GM23338 (cell line): ENCODE data around the gene ASB3. TPM values are rescaled to one million over a fixed set of nuclear protein-coding genes. Genes with fewer than 3 reads are reported as not detected.
A peak's percentile ranks its signal among the peaks of the same experiment; 100 is the strongest.

ENCODE experiments used
- ATAC-seq: fragments of 200-7000 bp; cut with Tn5 transposase; 3 replicates; pipeline ENCODE4 v1.9.1; 2020
- DNase-seq: peaks from one replicate; pipeline ENCODE4 v3.0.0-alpha.2; 2015; ENCODE audit warnings: low spot score
- H2AFZ ChIP-seq: fragments of 200-600 bp; sonication (generic); 2 replicates; pipeline ENCODE4 v1.8.0; 2016; ENCODE audit warnings: antibody characterized with exemption, mild to moderate bottlenecking, moderate library complexity
- H3F3A ChIP-seq: fragments of 200-600 bp; sonication (generic); replicated peaks from 2 replicates; pipeline ENCODE4 v1.8.0; 2017; ENCODE audit warnings: antibody characterized with exemption, mixed run types, low read depth
- H3K27ac ChIP-seq: fragments of 200-600 bp; sonication (generic); 2 replicates; pipeline ENCODE4 v1.6.1; 2016; ENCODE audit warnings: low read depth
- H3K27me3 ChIP-seq: fragments of 200-600 bp; sonication (generic); 2 replicates; pipeline ENCODE4 v1.8.0; 2016; ENCODE audit warnings: mild to moderate bottlenecking, mixed run types, moderate library complexity; ENCODE audit not compliant: insufficient read depth
- H3K36me3 ChIP-seq: fragments of 200-600 bp; sonication (generic); 2 replicates; pipeline ENCODE4 v1.8.0; 2016; ENCODE audit warnings: mild to moderate bottlenecking; ENCODE audit not compliant: insufficient read depth
- H3K4me1 ChIP-seq: fragments of 200-600 bp; sonication (generic); 2 replicates; pipeline ENCODE4 v1.8.0; 2016; ENCODE audit warnings: mild to moderate bottlenecking, moderate library complexity; ENCODE audit not compliant: insufficient read depth
- H3K4me2 ChIP-seq: fragments of 200-600 bp; sonication (generic); 2 replicates; pipeline ENCODE4 v1.7.1; 2017; ENCODE audit warnings: mixed run types
- H3K4me3 ChIP-seq: fragments of 200-600 bp; sonication (generic); 2 replicates; pipeline ENCODE4 v1.6.1; 2016; ENCODE audit warnings: mixed run types
- H3K79me2 ChIP-seq: fragments of 200-600 bp; sonication (generic); replicated peaks from 2 replicates; pipeline ENCODE4 v1.8.0; 2017; ENCODE audit warnings: mild to moderate bottlenecking; ENCODE audit not compliant: insufficient read depth
- H3K9me2 ChIP-seq: fragments of 200-600 bp; sonication (generic); 2 replicates; pipeline ENCODE4 v1.8.0; 2017; ENCODE audit not compliant: insufficient read depth
- H4K20me1 ChIP-seq: fragments of 200-600 bp; sonication (generic); replicated peaks from 2 replicates; pipeline ENCODE4 v1.8.0; 2017; ENCODE audit warnings: mild to moderate bottlenecking; ENCODE audit not compliant: insufficient read depth
- H3K27ac Mint-ChIP-seq: 2 replicates; pipeline ENCODE4 v1.8.0; 2020; ENCODE audit warnings: inconsistent platforms, mild to moderate bottlenecking, moderate library complexity, mixed read lengths
- H3K27me3 Mint-ChIP-seq: 3 replicates; pipeline ENCODE4 v1.8.0; 2022; ENCODE audit warnings: low read depth, mild to moderate bottlenecking, moderate library complexity, mixed read lengths, inconsistent platforms; ENCODE audit not compliant: insufficient read depth, poor library complexity
- H3K36me3 Mint-ChIP-seq: 3 replicates; pipeline ENCODE4 v1.8.0; 2021; ENCODE audit warnings: low read depth, mild to moderate bottlenecking, inconsistent platforms, moderate library complexity, mixed read lengths
- H3K4me1 Mint-ChIP-seq: 3 replicates; pipeline ENCODE4 v1.8.0; 2020; ENCODE audit warnings: mild to moderate bottlenecking, inconsistent platforms, mixed read lengths
- H3K4me3 Mint-ChIP-seq: 3 replicates; pipeline ENCODE4 v1.8.0; 2021; ENCODE audit warnings: moderate library complexity, mild to moderate bottlenecking, inconsistent platforms, mixed read lengths
- H3K9me3 Mint-ChIP-seq: 3 replicates; pipeline ENCODE4 v1.8.0; 2020; ENCODE audit warnings: moderate library complexity, mild to moderate bottlenecking, inconsistent platforms, mixed read lengths
- CTCF ChIP-seq, 2 experiments: fragments of 200-600 bp in 1 of 2; sonication (generic) in 1 of 2; conservative IDR thresholded peaks; 2 replicates each; pipeline versions ENCODE4 v1.5.1 to v1.6.1; 2016 to 2017; ENCODE audit warnings: antibody characterized with exemption in 2 of 2, low read depth in 2 of 2, mild to moderate bottlenecking in 2 of 2, moderate library complexity in 1 of 2
- REST ChIP-seq: IDR thresholded peaks from one replicate; pipeline ENCODE4 v1.6.1; 2018; ENCODE audit warnings: antibody characterized with exemption; ENCODE audit not compliant: unreplicated experiment
- ZNF331 ChIP-seq: fragments of 250-450 bp; sonication (Bioruptor Pico); IDR thresholded peaks from 2 replicates; pipeline ENCODE4 v1.5.0; 2020; ENCODE audit warnings: low read depth, mild to moderate bottlenecking, moderate library complexity
- ZNF462 ChIP-seq: fragments of 250-450 bp; sonication (Bioruptor Pico); IDR thresholded peaks from 2 replicates; pipeline ENCODE4 v1.5.0; 2020; ENCODE audit warnings: mild to moderate bottlenecking, moderate library complexity
- polyA plus RNA-seq: library from polyadenylated mRNA; unstranded; fragments of >200 nt; fragmentation: Nextera tagmentation; extraction: Ambion mirVana; gene quantifications from 2 replicates; pipeline ENCODE4 v1.2.1, GENCODE V29; 2016
- total RNA-seq: library from RNA; depleted of rRNA; stranded (reverse); fragments of >200 nt; shearing (Covaris generic); gene quantifications from 2 replicates; pipeline ENCODE4 v1.2.3, GENCODE V29; 2014

ASB3 gene
- total and polyA plus RNA-seq, 2 experiments from 2014 or later: 22.4 to 30.5 TPM

- H4K20me1 ChIP-seq: no peaks in the 10 kb centered on the region
- no peaks in the 10 kb centered on the region for H3K27me3 Mint-ChIP-seq
- no peaks in the 10 kb centered on the region for H3F3A ChIP-seq
- H3K9me2 ChIP-seq: no peaks in the 10 kb centered on the region
- H3K27me3 ChIP-seq: no peaks in the 10 kb centered on the region
- H3K9me3 Mint-ChIP-seq: no peaks in the 10 kb centered on the region; the same call in 2 of the 3 replicates
- no peak overlapping the region for H3K4me2 ChIP-seq
- H3K36me3 Mint-ChIP-seq: peaks cover 22% of the 10 kb centered on the region; the same call in 2 of the 3 replicates
- H3K27ac Mint-ChIP-seq: peak overlapping the region; percentile 73; the same call in 1 of the 2 replicates
- no peak overlapping the region for H3K4me3 Mint-ChIP-seq
- no peak overlapping the region for H2AFZ ChIP-seq
- no peaks in the 10 kb centered on the region for H3K4me1 ChIP-seq
- H3K79me2 ChIP-seq: no peaks in the 10 kb centered on the region
- no peaks in the 10 kb centered on the region for H3K36me3 ChIP-seq
- no peak overlapping the region for H3K27ac ChIP-seq
- H3K4me3 ChIP-seq: no peak overlapping the region
- DNase-seq: no peak
- H3K4me1 Mint-ChIP-seq: peaks cover 5% of the 10 kb centered on the region; the same call in 2 of the 3 replicates
- ATAC-seq: no peak
- TF ChIP-seq ZNF331 (CRISPR knock-in tag) (no peak), ZNF462 (CRISPR knock-in tag) (no peak), CTCF (conservative IDR thresholded peaks at IDR 0.05; ENCODE audit: low read depth in 2 of 2) (no peak), REST (no peak)
Measured at GRCh38 chr2:53727921-53728320, 58.8 kb downstream of the ASB3 start.
